CD4-positive, alpha-beta T cell treated with Interleukin-17A for 1 hour (primary cell): ENCODE results near the gene NPIPB6.
A peak's percentile ranks its signal among the peaks of the same experiment; 100 is the strongest.
"Not testable (repeated sequence)": the region's sequence is repeated elsewhere in the genome, so short reads cannot be mapped to it uniquely, and the experiment has no call there.

Experiments
- DNase-seq: peaks from one replicate; pipeline ENCODE4 v3.0.0-alpha.2; 2020

Gene NPIPB6

GRCh38 chr16:28363408-28363807 lies at the start of gene NPIPB6:
TSS of gene NPIPB6 (minus strand) at chr16:28363508. CDS start at chr16:28362822, 686 bp downstream.
- not testable (repeated sequence) for DNase-seq

GRCh38 chr16:28403220-28404072 lies 40.1 kb upstream of the NPIPB6 start, which contains the start of gene EIF3CL:
TSS of gene EIF3CL (minus strand) at chr16:28403841. CDS start at chr16:28403618, 223 bp downstream.
- DNase-seq: not testable (repeated sequence)

GRCh38 chr16:28392054-28392453 lies 28.7 kb upstream of the NPIPB6 start:
- DNase-seq: not testable (repeated sequence)

- DNase-seq: not testable (repeated sequence)
Measured at GRCh38 chr16:28382177-28382867, 19.0 kb upstream of the NPIPB6 start.

- not testable (repeated sequence) for DNase-seq
Measured at GRCh38 chr16:28377822-28378221, 14.5 kb upstream of the NPIPB6 start.

- not testable (repeated sequence) for DNase-seq
Measured at GRCh38 chr16:28377108-28377625, 13.9 kb upstream of the NPIPB6 start.

- DNase-seq: peak; percentile 37
Measured at GRCh38 chr16:28375115-28375514, 11.8 kb upstream of the NPIPB6 start.

- not testable (repeated sequence) for DNase-seq
Measured at GRCh38 chr16:28374281-28374680, 11.0 kb upstream of the NPIPB6 start.

GRCh38 chr16:28367926-28368325 lies 4.6 kb upstream of the NPIPB6 start:
- not testable (repeated sequence) for DNase-seq

- peak; percentile 25 for DNase-seq
Measured at GRCh38 chr16:28364268-28365173, 1.2 kb upstream of the NPIPB6 start.

- DNase-seq: not testable (repeated sequence)
Measured at GRCh38 chr16:28362600-28362999, 708 bp downstream of the NPIPB6 start.

- not testable (repeated sequence) for DNase-seq
Measured at GRCh38 chr16:28338230-28338629, 25.1 kb downstream of the NPIPB6 start.

- not testable (repeated sequence) for DNase-seq
Measured at GRCh38 chr16:28336940-28337710, 26.2 kb downstream of the NPIPB6 start.

GRCh38 chr16:28335678-28336077 lies 27.6 kb downstream of the NPIPB6 start:
- DNase-seq: not testable (repeated sequence)

- DNase-seq: not testable (repeated sequence)
Measured at GRCh38 chr16:28332632-28333031, 30.7 kb downstream of the NPIPB6 start.

- DNase-seq: not testable (repeated sequence)
Measured at GRCh38 chr16:28330981-28331380, 32.3 kb downstream of the NPIPB6 start.

GRCh38 chr16:28330232-28330631 lies 33.1 kb downstream of the NPIPB6 start:
- DNase-seq: peak; percentile 25

GRCh38 chr16:28326881-28327610 lies 36.3 kb downstream of the NPIPB6 start:
- peak; percentile 67 for DNase-seq

- DNase-seq: no peak
Measured at GRCh38 chr16:28324887-28325279, 38.4 kb downstream of the NPIPB6 start.

- DNase-seq: no peak
Measured at GRCh38 chr16:28324235-28324886, 38.9 kb downstream of the NPIPB6 start.
